Astrocyte of the spinal cord (primary cell): ENCODE results near the gene MCC.

Experiments used
- DNase-seq: peaks from one replicate; pipeline ENCODE4 v3.0.0; 2011; ENCODE audit warnings: low read depth, low spot score
- H3K4me3 ChIP-seq: 2 replicates; pipeline ENCODE4 v1.5.1; 2011; ENCODE audit warnings: low read depth, mild to moderate bottlenecking, low read length, moderate library complexity
- CTCF ChIP-seq: IDR thresholded peaks from 2 replicates; pipeline ENCODE4 v1.5.1; 2012; ENCODE audit warnings: low read depth, mild to moderate bottlenecking, low read length, inconsistent platforms
- in situ Hi-C: cut with HindIII; loops from 2 replicates; pipeline ENCODE4 v1.10.0; 2017; ENCODE audit warnings: low sequenced_read_pairs

The MCC gene

DNA sequence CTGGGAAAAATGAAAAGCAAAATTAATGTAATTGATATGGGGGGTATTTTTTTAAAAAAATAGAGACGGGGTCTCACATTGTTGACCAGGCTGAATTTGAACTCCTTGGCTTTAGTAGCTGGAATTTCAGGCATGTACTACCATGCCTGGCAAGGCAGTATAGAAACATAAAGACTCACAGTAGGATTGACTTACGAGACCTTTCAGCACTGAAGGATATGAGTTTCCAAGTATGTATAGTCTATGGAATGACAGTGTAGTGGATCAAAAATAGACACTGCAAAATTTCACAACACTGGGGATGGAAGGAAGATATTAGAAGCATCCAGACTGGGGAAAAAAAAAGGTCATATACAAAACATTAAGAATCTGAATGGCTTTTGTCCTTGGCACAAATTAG, 504.9 kb downstream of the MCC start:
- in situ Hi-C loops: no loop called here
- DNase-seq: no peak
- no peak overlapping the region for H3K4me3 ChIP-seq
- TF ChIP-seq CTCF: no peak

DNA sequence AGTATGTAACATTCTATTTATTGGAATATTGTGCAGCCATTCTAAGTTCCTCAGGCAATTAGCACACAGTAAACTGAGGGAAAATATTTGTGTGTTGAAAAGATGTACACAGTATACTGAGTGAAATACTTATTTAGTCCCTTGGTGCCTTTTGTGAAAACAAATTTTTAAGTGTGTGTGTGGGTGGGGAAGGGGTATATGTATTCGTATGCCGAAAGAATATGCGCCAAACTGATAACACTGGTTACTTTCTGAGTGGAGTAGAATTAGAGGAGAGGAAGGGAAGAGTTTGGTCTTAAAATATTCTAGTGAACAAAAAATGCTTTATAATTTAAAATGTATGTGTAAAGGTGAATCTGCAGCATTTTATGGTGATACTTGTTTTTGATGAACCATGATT, 508.5 kb downstream of the MCC start:
- no peak for TF ChIP-seq CTCF
- in situ Hi-C loops: no loop called here
- DNase-seq: no peak
- no peak overlapping the region for H3K4me3 ChIP-seq

DNA sequence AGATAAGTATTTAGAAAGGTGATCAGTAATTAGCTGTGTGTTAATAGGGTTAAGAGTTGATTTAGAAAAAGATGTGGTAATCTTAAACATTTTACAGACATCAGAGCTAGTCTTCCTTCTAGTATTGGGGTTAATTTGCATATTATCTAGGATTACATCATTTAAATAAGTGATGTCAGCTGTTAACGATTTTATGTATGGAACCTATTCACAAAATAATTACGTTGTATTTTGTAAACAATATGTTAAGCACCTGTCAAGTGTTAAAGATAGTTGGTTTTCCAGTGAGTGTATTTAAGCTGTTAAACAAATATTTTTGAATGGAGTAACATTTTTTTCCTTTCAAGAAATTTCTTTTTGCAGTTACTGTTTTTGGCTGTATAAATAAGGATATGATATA, 509.4 kb downstream of the MCC start:
- TF ChIP-seq CTCF: no peak
- in situ Hi-C loops: no loop called here
- H3K4me3 ChIP-seq: no peak overlapping the region
- DNase-seq: no peak

- H3K4me3 ChIP-seq: peak overlapping the region; percentile 95
- DNase-seq: peak; percentile 34
- in situ Hi-C loops: no loop called here
- TF ChIP-seq CTCF: no peak
Measured at GRCh38 chr5:112977440-112977861, 510.8 kb downstream of the MCC start.

GRCh38 chr5:112976432-112977309, 511.6 kb downstream of the MCC start, which contains the start of gene DCP2:
DCP2 (plus strand) TSS chr5:112976798; CDS start chr5:112976934, 136 bp downstream.
- peak within 1 kb of the TSS; percentile 95 for H3K4me3 ChIP-seq
- in situ Hi-C loops: no loop called here
- no peak for TF ChIP-seq CTCF

DNA sequence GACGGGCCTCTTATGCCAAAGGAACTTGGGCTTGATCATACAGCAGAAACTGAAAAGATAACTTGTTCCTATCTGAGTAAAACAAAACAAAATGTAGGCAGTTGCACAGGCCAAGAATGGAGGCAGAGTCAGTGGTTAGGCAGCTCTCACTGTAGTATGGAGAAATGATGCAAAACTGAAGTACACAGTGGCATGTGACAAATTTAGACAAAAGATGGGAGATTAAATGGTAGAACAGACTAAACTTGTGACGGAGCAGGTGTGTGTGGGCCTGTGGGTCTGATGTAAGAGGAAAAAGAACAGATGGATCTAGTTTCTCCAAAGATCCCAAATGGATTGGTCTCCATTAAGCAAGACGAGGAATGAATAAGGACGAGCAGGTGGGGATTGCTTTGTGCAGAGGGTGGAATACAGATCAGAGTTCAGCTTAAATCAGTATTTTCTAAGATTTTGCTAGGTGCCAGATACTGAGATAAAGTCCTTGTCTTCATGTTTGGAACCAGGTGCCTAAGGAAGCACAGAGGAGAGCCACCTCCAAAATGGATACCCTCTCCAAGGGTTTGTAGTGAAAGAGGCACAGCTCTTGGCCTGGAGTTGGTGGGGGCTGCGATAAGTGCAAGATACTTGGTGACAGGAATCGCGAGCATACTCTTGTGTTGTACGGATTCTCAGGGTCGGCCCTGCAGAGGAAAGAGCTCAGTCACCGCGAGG, 512.4 kb downstream of the MCC start:
- peak overlapping the region; percentile 95 for H3K4me3 ChIP-seq
- in situ Hi-C loops: no loop called here
- TF ChIP-seq CTCF: no peak
- no peak for DNase-seq

More at GRCh38 chr5:112976432-112977309, 511.6 kb downstream of the MCC start, which contains the start of gene DCP2:
- peak; percentile 99 for DNase-seq
